ENCODE data around the gene TRPV6.

The TRPV6 gene

DNA sequence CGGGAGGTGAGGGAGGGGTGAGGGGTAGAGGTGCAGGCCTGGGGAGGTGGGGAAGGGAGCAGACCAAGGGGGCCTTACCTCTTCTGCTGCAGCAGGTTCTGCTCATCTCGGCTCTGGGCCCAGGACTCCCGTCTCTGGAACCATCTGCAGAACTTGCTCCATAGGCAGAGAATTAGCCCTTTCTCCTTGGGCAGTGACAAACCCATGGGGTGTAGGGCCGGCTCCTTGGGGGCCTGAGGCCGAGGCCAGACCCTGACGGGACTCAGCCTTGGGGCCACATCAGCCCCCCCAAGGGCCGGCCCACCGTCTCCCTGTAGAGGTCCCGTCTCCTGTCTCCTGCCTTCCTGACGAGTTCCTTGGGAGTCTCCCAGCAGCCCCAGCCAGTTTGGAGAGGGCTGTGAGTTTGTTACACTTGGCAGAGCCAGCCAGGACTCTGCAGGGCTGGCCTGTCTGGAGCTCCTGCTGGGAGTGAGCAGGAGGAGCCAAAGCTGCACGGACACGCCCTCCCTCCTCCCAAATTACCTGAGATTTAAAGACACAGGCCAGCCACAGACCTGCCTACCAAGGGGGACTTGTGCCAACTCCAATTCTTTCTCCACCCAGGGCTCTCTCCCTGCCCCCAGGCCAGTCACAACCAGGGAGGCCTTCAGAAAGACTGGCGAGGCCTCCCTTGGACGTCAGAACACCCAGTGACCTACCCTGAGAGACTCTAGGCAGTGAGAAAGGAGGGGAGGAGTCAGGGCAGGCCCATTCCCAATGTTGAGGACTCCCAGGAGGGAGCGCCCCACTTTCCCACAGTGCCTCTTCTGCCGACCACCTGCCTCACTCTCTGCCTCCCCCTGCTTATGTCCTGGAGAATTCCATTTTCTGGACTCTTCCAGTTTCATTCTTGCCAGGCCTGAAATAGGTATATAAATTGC, at the start of gene TRPV6:
TRPV6 (minus strand) TSS at position 435 of the 920 bp plus-strand sequence.
- TF ChIP-seq, protein P1, sequence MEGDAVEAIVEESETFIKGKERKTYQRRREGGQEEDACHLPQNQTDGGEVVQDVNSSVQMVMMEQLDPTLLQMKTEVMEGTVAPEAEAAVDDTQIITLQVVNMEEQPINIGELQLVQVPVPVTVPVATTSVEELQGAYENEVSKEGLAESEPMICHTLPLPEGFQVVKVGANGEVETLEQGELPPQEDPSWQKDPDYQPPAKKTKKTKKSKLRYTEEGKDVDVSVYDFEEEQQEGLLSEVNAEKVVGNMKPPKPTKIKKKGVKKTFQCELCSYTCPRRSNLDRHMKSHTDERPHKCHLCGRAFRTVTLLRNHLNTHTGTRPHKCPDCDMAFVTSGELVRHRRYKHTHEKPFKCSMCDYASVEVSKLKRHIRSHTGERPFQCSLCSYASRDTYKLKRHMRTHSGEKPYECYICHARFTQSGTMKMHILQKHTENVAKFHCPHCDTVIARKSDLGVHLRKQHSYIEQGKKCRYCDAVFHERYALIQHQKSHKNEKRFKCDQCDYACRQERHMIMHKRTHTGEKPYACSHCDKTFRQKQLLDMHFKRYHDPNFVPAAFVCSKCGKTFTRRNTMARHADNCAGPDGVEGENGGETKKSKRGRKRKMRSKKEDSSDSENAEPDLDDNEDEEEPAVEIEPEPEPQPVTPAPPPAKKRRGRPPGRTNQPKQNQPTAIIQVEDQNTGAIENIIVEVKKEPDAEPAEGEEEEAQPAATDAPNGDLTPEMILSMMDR (IDR thresholded peaks at IDR 0.05; ENCODE audit: low read depth, low read length): no peak
- H3K4me3 ChIP-seq (ENCODE audit: low read depth, low read length): no peak within 1 kb of the TSS

DNA sequence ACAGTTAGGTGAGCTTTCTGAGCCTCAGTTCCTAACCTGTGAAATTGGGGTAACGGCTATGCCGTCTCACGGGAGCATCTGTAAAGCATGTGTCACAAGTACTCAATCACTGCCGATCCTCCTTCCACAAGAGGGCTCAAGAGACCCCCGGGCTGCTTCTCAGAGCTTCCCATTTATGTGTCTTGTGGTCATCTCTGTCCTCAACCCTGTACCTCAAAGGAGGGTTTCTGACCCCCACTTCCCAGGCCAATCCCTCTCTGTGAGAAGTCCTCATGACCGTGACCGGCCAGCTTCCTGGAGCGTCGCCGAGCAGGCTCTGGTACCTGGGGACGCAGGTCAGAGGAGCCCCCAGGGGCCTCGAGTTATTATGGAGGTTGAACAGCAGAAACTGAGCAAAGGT, 48.5 kb upstream of the TRPV6 start:
- TF ChIP-seq, protein P1 (IDR thresholded peaks at IDR 0.05; ENCODE audit: low read depth, low read length): no peak
- no peak overlapping the region for H3K4me3 ChIP-seq (ENCODE audit: low read depth, low read length)

DNA sequence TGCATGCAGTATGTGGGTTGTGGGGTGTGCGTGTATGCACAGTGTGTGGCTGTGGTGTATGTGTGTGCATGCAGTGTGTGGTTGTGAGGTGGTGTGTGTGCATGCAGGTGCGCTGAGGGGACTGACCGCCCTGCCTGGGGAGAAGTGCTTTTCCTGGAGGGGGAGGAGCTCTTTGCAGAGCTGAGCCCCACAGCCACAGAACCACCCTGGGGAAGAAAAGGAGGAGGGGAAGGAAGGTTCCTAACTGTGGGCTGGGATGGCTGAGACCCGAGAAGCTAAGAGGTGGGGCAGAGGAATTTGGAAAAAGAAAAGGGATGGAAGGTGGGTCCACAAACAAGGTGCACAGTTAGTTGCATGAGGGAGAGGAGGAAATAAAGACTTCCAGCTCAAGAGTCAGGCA, 48.1 kb upstream of the TRPV6 start, which contains the start of gene TRPV5:
TRPV5 (minus strand) TSS at position 123 of the 400 bp plus-strand sequence. CDS start 287 bp downstream, outside the sequence.
- no peak within 1 kb of the TSS for H3K4me3 ChIP-seq (ENCODE audit: low read depth, low read length)
- TF ChIP-seq, protein P1 (IDR thresholded peaks at IDR 0.05; ENCODE audit: low read depth, low read length): no peak

DNA sequence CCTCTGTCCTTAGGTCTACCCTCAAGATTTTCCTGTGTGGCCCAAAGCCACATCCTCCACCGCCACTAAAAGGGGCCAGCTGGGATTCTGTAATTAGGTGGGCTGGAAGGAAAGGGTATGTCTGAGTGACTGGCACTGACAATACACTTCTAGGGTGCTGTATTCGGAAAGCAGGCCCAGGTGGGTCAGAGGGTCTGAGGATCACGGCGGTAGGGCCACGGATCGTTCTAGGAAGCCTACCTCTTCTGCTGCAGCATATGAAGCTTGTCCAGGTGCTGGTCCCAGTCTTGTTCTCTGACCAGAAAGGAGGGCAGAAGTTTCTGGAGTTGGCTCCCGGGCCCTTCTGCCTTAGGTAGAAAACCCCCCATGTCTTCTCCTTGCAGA, 47.5 kb upstream of the TRPV6 start:
- TF ChIP-seq, protein P1 (IDR thresholded peaks at IDR 0.05; ENCODE audit: low read depth, low read length): no peak
- H3K4me3 ChIP-seq (ENCODE audit: low read depth, low read length): no peak overlapping the region

DNA sequence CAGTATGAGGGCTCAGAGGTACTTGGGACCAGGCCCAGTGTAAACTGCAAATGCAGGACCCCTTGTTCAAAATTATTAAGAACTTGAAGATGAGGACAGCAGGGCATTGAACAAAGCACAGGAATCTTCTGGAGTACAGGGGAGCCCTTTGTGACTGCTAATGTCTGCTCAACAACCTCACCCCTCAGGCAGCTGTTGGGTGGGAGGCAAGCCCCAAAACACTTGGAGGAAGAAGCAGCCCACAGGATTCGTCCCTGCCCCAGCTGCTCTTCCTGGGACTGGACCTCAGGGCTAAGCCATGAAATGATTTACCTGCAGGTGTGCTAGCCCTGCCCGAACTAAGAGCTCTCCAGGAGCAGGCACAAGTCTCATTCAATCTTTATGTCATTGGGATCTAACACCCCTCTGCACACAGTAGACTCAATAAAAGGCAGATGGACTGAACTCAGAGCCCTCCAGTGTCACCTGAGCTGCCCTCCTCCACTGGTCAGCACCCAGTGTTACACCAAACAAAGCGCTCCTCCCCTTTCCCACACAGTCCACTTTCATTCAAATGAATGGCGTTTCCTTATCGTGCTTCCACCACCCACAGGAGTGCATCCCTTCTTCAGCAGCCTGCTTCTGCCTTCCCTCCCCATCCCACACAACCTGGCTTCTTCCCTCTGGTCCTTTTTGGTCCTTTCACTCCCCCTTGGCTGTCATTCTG, 47.0 kb upstream of the TRPV6 start:
- TF ChIP-seq, protein P1 (IDR thresholded peaks at IDR 0.05; ENCODE audit: low read depth, low read length): no peak
- no peak overlapping the region for H3K4me3 ChIP-seq (ENCODE audit: low read depth, low read length)

DNA sequence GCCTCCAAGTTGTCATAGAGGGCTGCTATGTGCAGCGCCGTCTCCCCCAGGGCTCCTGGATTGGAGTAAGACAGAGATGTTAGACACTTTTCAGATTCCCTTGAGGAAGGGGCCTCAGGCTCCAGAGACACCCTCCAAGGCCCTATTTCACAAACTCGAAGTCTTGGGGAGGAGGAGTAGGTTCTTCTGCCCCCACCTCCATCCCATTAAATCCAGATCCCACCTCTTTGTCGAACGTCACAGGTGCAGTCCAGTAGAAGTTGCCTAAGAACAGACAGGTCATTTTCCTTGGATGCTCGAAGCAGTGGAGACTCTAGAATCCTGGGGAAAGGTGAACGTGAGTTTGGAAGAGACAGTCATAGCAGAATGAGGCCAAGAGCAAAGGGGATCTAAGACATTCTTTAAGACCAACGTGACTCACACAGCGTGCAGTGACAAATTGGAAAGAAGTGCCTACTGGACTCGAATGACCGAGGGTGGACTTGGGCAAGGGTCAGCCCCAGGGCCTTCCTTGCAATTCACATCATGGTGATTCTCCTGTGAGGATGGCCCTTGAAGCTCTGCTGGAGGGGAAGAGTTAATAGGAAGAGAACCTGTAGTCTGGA, 44.7 kb upstream of the TRPV6 start:
- no peak overlapping the region for H3K4me3 ChIP-seq (ENCODE audit: low read depth, low read length)
- TF ChIP-seq, protein P1 (IDR thresholded peaks at IDR 0.05; ENCODE audit: low read depth, low read length): no peak

Data from WI38 (cell line).